Cardiac muscle cell (in vitro differentiated cells and primary cell): ENCODE data around the gene SLC6A1. TPM values are rescaled to one million over a fixed set of nuclear protein-coding genes. Genes with fewer than 3 reads are reported as not detected.

Source experiments
- DNase-seq, 2 donors: peaks; one replicate each; pipeline versions ENCODE4 v3.0.0 to v3.0.0-alpha.2; 2010 to 2017; ENCODE audit warnings: low read depth in 1 of 2, low spot score in 1 of 2
- H3K27ac ChIP-seq: fragments of 200-600 bp; sonication (generic); 2 replicates; pipeline ENCODE4 v1.5.1; 2016
- H3K27me3 ChIP-seq: fragments of 200-600 bp; sonication (generic); 2 replicates; pipeline ENCODE4 v1.6.0; 2016; ENCODE audit warnings: control low read depth
- H3K36me3 ChIP-seq: fragments of 200-600 bp; sonication (generic); 2 replicates; pipeline ENCODE4 v1.5.1; 2016; ENCODE audit warnings: control low read depth
- H3K4me1 ChIP-seq: fragments of 200-600 bp; sonication (generic); 2 replicates; pipeline ENCODE4 v1.8.1; 2017; ENCODE audit warnings: low read depth, mild to moderate bottlenecking, mixed run types
- H3K4me3 ChIP-seq: fragments of 200-600 bp; sonication (generic); 2 replicates; pipeline ENCODE4 v1.5.1; 2016; ENCODE audit warnings: mild to moderate bottlenecking
- H3K9me3 ChIP-seq: fragments of 200-600 bp; sonication (generic); 2 replicates; pipeline ENCODE4 v1.5.1; 2017; ENCODE audit warnings: low read depth, mild to moderate bottlenecking, control low read depth
- CTCF ChIP-seq: IDR thresholded peaks from 2 replicates; pipeline ENCODE4 v1.5.1; 2012; ENCODE audit warnings: low read depth, mild to moderate bottlenecking, low read length
- polyA plus RNA-seq: library from polyadenylated mRNA; unstranded; fragments of >200 nt; fragmentation: Nextera tagmentation; extraction: Ambion mirVana; gene quantifications from 2 replicates; pipeline ENCODE4 v1.2.1, GENCODE V29; 2016
- total RNA-seq: library from RNA; depleted of rRNA; stranded (reverse); fragments of >200 nt; gene quantifications from 2 replicates; pipeline ENCODE4 v1.2.3, GENCODE V29; 2016

The SLC6A1 gene
- total and polyA plus RNA-seq, 2 experiments from 2014 or later: not detected

GRCh38 chr3:10949197-10949596 lies 43.4 kb upstream of the SLC6A1 start:
- no peak for TF ChIP-seq CTCF
- no peaks in the 10 kb centered on the region for H3K27me3 ChIP-seq
- no peaks in the 10 kb centered on the region for H3K4me1 ChIP-seq
- H3K27ac ChIP-seq: no peak overlapping the region
- no peaks in the 10 kb centered on the region for H3K9me3 ChIP-seq
- H3K4me3 ChIP-seq: no peak overlapping the region
- peak in 1 of 2 donors; percentile 43 for DNase-seq
- no peaks in the 10 kb centered on the region for H3K36me3 ChIP-seq

GRCh38 chr3:10950476-10951294 lies 41.9 kb upstream of the SLC6A1 start:
- Histone ChIP-seq H3K36me3 (no peaks in the 10 kb centered on the region), H3K9me3 (no peaks in the 10 kb centered on the region), H3K27me3 (no peaks in the 10 kb centered on the region), H3K27ac (no peak overlapping the region), H3K4me3 (no peak overlapping the region), H3K4me1 (no peaks in the 10 kb centered on the region)
- DNase-seq: peak; percentile 38 to 66
- TF ChIP-seq CTCF: peak; percentile 79

- no peak for TF ChIP-seq CTCF
- H3K4me3 ChIP-seq: no peak overlapping the region
Observed at GRCh38 chr3:10951295-10951926, 41.1 kb upstream of the SLC6A1 start.

GRCh38 chr3:10952525-10952924 lies 40.0 kb upstream of the SLC6A1 start:
- Histone ChIP-seq H3K9me3 (no peaks in the 10 kb centered on the region), H3K4me1 (no peaks in the 10 kb centered on the region), H3K4me3 (no peak overlapping the region), H3K27me3 (no peaks in the 10 kb centered on the region), H3K27ac (no peak overlapping the region), H3K36me3 (no peaks in the 10 kb centered on the region)
- TF ChIP-seq CTCF: no peak
- no peak for DNase-seq

More at GRCh38 chr3:10951295-10951926, 41.1 kb upstream of the SLC6A1 start:
- Histone ChIP-seq H3K27me3 (no peaks in the 10 kb centered on the region), H3K9me3 (no peaks in the 10 kb centered on the region), H3K27ac (no peak overlapping the region), H3K4me1 (no peaks in the 10 kb centered on the region), H3K36me3 (no peaks in the 10 kb centered on the region)
- no peak for DNase-seq

GRCh38 chr3:10954740-10955139 lies 37.8 kb upstream of the SLC6A1 start:
- TF ChIP-seq CTCF: no peak
- no peak for DNase-seq
- Histone ChIP-seq H3K27me3 (peaks cover under 1% of the 10 kb centered on the region), H3K4me3 (no peak overlapping the region), H3K36me3 (no peaks in the 10 kb centered on the region), H3K27ac (no peak overlapping the region), H3K9me3 (no peaks in the 10 kb centered on the region), H3K4me1 (no peaks in the 10 kb centered on the region)
